GM12872 (cell line): ENCODE data around the gene PHF20.
A peak's percentile ranks its signal among the peaks of the same experiment; 100 is the strongest.

Experiments used
- CTCF ChIP-seq: IDR thresholded peaks from 3 replicates; pipeline ENCODE4 v1.5.1; 2011; ENCODE audit warnings: low read depth, mild to moderate bottlenecking, low read length, moderate library complexity; ENCODE audit not compliant: insufficient read depth

Gene PHF20

GRCh38 chr20:35941620-35942019, 169.8 kb downstream of the PHF20 start:
- TF ChIP-seq CTCF: no peak

GRCh38 chr20:35942243-35942642, 170.4 kb downstream of the PHF20 start:
- TF ChIP-seq CTCF: no peak

GRCh38 chr20:35947489-35947888, 175.7 kb downstream of the PHF20 start:
- peak; percentile 55 for TF ChIP-seq CTCF

- no peak for TF ChIP-seq CTCF
Measured at GRCh38 chr20:35947907-35948306, 176.1 kb downstream of the PHF20 start.

- TF ChIP-seq CTCF: no peak
Measured at GRCh38 chr20:35950093-35950492, 178.3 kb downstream of the PHF20 start.

- no peak for TF ChIP-seq CTCF
Measured at GRCh38 chr20:35952480-35953386, 180.9 kb downstream of the PHF20 start.

GRCh38 chr20:35953387-35954199, 181.8 kb downstream of the PHF20 start:
- TF ChIP-seq CTCF: no peak
